ENCODE measurements around the gene IL18. TPM values are rescaled to one million over a fixed set of nuclear protein-coding genes. Genes with fewer than 3 reads are reported as not detected.

Gene IL18
- total and polyA plus RNA-seq, 2 experiments from 2014 or later, result 0.28 to 1.7 TPM

DNA sequence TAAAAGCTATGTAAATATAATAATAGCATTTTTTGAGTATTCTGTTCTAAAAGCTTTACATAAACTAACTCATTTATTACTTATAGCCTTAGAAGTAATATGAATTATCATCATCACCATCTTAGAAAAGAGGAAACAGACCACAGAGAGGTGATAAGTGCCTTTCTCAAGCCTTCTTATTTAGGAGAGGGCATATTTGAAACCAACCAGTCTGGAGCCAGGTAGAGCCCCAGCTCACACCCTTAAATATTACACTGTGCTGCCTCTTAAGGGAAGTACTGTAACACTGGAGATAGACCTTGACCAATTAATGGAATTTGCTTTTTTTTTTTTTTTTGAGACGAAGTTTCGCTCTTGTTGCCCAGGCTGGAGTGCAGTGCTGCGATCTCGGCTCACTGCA lies 13.7 kb upstream of the IL18 start (continued):
- TF ChIP-seq, protein P1, sequence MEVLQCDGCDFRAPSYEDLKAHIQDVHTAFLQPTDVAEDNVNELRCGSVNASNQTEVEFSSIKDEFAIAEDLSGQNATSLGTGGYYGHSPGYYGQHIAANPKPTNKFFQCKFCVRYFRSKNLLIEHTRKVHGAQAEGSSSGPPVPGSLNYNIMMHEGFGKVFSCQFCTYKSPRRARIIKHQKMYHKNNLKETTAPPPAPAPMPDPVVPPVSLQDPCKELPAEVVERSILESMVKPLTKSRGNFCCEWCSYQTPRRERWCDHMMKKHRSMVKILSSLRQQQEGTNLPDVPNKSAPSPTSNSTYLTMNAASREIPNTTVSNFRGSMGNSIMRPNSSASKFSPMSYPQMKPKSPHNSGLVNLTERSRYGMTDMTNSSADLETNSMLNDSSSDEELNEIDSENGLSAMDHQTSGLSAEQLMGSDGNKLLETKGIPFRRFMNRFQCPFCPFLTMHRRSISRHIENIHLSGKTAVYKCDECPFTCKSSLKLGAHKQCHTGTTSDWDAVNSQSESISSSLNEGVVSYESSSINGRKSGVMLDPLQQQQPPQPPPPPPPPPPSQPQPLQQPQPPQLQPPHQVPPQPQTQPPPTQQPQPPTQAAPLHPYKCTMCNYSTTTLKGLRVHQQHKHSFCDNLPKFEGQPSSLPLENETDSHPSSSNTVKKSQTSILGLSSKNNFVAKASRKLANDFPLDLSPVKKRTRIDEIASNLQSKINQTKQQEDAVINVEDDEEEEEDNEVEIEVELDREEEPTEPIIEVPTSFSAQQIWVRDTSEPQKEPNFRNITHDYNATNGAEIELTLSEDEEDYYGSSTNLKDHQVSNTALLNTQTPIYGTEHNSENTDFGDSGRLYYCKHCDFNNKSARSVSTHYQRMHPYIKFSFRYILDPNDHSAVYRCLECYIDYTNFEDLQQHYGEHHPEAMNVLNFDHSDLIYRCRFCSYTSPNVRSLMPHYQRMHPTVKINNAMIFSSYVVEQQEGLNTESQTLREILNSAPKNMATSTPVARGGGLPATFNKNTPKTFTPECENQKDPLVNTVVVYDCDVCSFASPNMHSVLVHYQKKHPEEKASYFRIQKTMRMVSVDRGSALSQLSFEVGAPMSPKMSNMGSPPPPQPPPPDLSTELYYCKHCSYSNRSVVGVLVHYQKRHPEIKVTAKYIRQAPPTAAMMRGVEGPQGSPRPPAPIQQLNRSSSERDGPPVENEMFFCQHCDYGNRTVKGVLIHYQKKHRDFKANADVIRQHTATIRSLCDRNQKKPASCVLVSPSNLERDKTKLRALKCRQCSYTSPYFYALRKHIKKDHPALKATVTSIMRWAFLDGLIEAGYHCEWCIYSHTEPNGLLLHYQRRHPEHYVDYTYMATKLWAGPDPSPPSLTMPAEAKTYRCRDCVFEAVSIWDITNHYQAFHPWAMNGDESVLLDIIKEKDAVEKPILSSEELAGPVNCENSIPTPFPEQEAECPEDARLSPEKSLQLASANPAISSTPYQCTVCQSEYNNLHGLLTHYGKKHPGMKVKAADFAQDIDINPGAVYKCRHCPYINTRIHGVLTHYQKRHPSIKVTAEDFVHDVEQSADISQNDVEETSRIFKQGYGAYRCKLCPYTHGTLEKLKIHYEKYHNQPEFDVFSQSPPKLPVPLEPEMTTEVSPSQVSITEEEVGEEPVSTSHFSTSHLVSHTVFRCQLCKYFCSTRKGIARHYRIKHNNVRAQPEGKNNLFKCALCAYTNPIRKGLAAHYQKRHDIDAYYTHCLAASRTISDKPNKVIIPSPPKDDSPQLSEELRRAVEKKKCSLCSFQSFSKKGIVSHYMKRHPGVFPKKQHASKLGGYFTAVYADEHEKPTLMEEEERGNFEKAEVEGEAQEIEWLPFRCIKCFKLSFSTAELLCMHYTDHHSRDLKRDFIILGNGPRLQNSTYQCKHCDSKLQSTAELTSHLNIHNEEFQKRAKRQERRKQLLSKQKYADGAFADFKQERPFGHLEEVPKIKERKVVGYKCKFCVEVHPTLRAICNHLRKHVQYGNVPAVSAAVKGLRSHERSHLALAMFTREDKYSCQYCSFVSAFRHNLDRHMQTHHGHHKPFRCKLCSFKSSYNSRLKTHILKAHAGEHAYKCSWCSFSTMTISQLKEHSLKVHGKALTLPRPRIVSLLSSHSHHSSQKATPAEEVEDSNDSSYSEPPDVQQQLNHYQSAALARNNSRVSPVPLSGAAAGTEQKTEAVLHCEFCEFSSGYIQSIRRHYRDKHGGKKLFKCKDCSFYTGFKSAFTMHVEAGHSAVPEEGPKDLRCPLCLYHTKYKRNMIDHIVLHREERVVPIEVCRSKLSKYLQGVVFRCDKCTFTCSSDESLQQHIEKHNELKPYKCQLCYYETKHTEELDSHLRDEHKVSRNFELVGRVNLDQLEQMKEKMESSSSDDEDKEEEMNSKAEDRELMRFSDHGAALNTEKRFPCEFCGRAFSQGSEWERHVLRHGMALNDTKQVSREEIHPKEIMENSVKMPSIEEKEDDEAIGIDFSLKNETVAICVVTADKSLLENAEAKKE (CRISPR knock-in tag; IDR thresholded peaks at IDR 0.05), result no peak
- no peak for TF ChIP-seq JUNB (IDR thresholded peaks at IDR 0.05; ENCODE audit: unreplicated experiment)
- TF ChIP-seq, protein P2, sequence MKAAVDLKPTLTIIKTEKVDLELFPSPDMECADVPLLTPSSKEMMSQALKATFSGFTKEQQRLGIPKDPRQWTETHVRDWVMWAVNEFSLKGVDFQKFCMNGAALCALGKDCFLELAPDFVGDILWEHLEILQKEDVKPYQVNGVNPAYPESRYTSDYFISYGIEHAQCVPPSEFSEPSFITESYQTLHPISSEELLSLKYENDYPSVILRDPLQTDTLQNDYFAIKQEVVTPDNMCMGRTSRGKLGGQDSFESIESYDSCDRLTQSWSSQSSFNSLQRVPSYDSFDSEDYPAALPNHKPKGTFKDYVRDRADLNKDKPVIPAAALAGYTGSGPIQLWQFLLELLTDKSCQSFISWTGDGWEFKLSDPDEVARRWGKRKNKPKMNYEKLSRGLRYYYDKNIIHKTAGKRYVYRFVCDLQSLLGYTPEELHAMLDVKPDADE (IDR thresholded peaks at IDR 0.05), result no peak
- TF ChIP-seq EZH2 (IDR thresholded peaks at IDR 0.05; ENCODE audit: low read depth, unreplicated experiment), result no peak
- TF ChIP-seq, protein P3, sequence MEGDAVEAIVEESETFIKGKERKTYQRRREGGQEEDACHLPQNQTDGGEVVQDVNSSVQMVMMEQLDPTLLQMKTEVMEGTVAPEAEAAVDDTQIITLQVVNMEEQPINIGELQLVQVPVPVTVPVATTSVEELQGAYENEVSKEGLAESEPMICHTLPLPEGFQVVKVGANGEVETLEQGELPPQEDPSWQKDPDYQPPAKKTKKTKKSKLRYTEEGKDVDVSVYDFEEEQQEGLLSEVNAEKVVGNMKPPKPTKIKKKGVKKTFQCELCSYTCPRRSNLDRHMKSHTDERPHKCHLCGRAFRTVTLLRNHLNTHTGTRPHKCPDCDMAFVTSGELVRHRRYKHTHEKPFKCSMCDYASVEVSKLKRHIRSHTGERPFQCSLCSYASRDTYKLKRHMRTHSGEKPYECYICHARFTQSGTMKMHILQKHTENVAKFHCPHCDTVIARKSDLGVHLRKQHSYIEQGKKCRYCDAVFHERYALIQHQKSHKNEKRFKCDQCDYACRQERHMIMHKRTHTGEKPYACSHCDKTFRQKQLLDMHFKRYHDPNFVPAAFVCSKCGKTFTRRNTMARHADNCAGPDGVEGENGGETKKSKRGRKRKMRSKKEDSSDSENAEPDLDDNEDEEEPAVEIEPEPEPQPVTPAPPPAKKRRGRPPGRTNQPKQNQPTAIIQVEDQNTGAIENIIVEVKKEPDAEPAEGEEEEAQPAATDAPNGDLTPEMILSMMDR (conservative IDR thresholded peaks at IDR 0.05; ENCODE audit: low read depth in 2 of 2), result no peak
- TF ChIP-seq ZNF114 (CRISPR knock-in tag; IDR thresholded peaks at IDR 0.05), result no peak
- no peak for TF ChIP-seq ZNF331 (CRISPR knock-in tag; IDR thresholded peaks at IDR 0.05; ENCODE audit: low read depth)
- TF ChIP-seq EZH2phosphoT487 (IDR thresholded peaks at IDR 0.05; ENCODE audit: unreplicated experiment), result no peak

All from GM23338 (cell line).